H7 (cell line): Measurements from ENCODE around the gene ADK. TPM values are rescaled to one million over a fixed set of nuclear protein-coding genes. Genes with fewer than 3 reads are reported as not detected.
"Not testable (repeated sequence)": the region's sequence is repeated elsewhere in the genome, so short reads cannot be mapped to it uniquely, and the experiment has no call there.

Source experiments
- DNase-seq: peaks from one replicate; pipeline ENCODE4 v3.0.0; 2012
- H3K27me3 ChIP-seq: 2 replicates; pipeline ENCODE4 v1.6.0; 2011; ENCODE audit warnings: mild to moderate bottlenecking, low read length; ENCODE audit not compliant: control insufficient read depth, insufficient read depth
- H3K36me3 ChIP-seq: replicated peaks from 2 replicates; pipeline ENCODE4 v1.5.1; 2011; ENCODE audit warnings: low read length; ENCODE audit not compliant: control insufficient read depth, insufficient read depth
- H3K4me3 ChIP-seq: 2 replicates; pipeline ENCODE4 v1.5.1; 2011; ENCODE audit warnings: low read depth, mild to moderate bottlenecking, control low read depth, low read length, moderate library complexity; ENCODE audit not compliant: insufficient read depth
- total RNA-seq: library from RNA; depleted of rRNA; stranded (reverse); fragments of >200 nt; shearing (Covaris generic); gene quantifications from 2 replicates; pipeline ENCODE4 v1.2.3, GENCODE V29; 2014

ADK gene
- total RNA-seq, 1 experiment from 2014 or later, result 20.1 TPM

DNA sequence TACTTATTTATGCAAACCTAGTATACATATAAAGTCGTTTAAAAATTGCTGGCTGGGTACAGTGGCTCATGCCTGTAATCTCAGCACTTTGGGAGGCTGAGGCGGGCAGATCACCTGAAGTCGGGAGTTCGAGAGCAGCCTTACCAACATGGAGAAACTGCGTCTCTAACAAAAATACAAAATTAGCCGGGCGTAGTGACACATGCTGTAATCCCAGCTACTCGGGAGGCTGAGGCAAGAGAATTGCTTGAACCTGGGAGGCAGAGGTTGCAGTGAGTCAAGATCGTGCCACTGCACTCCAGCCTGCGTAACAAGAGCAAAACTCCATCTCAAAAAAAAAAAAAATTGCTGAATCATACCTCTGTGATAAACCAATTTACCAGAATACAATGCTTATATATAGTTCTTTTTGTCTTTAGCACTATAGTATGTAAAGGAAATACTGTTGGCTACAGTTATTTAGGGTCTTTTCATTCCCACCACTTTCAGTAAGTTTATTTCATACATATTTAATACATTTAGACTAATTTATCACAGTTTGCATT lies 325.2 kb downstream of the ADK start:
- H3K4me3 ChIP-seq, H3K27me3 ChIP-seq, DNase-seq, H3K36me3 ChIP-seq: not testable (repeated sequence)

DNA sequence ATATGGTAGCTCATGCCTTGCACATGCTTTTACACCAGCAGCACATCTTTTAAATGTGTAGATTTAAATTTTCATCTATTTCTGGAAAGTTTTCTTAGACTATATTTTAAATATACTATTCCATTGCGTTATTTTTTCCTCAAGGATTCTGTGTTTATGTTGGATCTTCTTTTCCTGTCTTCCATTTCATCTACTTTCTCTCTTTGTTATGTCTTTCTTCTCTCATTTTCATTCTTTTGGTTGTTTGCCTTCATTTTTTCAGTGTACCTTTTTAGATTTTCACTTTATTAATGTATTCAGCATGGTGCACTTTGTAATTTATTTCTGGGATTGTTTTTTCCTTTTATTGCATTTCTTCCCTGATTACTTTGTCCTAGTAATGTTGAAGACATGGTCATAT lies 329.8 kb downstream of the ADK start:
- no peaks in the 10 kb centered on the region for H3K36me3 ChIP-seq
- H3K27me3 ChIP-seq, result no peaks in the 10 kb centered on the region
- H3K4me3 ChIP-seq, result no peak overlapping the region
- no peak for DNase-seq

DNA sequence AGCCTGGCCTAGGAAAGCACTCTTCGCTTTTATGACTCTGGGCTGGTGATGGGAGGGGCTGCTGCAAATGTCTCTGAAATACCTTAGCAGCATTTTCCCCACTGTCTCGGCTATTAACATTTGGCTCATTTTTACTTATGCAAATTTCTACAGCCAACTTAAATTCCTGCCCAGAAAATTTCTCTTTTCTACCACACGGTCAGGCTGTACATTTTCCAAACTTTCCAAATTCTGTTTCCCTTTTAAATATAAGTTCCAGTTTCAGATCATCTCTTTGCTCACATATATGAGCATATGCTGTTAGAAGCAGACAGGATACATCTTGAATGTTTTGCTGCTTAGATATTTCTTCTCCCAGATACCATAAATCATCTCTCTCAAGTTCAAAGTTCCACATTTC lies 332.3 kb downstream of the ADK start:
- H3K27me3 ChIP-seq, result no peaks in the 10 kb centered on the region
- DNase-seq, result no peak
- no peak overlapping the region for H3K4me3 ChIP-seq
- no peaks in the 10 kb centered on the region for H3K36me3 ChIP-seq

DNA sequence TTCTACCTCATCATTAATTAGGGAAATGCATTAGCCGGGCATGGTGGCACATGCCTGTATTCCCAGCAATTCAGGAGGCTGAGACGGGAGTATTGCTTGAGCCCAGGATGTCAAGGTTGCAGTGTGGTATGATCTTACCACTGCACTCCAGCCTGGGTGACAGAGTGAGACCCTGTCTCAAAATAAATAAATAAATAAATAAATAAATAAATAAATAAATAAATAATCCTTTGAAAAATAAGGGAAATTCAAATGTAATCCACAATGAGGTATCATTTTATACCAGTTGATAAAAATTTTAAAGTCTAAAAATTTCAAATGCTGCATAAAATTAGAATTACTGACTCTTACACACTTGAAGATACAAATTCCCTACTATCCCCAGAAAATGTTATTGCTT lies 334.3 kb downstream of the ADK start:
- H3K4me3 ChIP-seq, result no peak overlapping the region
- H3K36me3 ChIP-seq, result no peaks in the 10 kb centered on the region
- no peak for DNase-seq
- H3K27me3 ChIP-seq, result no peaks in the 10 kb centered on the region

DNA sequence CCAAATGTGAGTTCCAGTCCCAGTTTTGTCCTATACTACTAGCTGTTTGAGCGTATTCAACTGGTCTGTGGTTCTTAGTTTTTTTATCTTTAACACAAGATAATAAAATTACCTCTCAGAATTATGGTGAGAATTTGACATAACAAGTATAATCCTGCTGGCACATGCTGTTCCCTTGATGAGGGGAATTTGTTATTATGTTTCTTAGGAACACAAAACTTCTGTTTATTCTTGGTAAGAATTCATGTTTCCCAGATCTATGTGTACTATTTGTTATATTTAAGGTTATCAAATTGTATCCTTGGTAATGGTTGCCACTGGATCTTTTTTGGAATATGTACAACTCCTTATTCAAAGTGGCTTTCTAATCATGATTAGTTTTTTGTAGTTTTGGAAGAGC lies 335.6 kb downstream of the ADK start:
- no peak for DNase-seq
- no peaks in the 10 kb centered on the region for H3K36me3 ChIP-seq
- no peak overlapping the region for H3K4me3 ChIP-seq
- no peaks in the 10 kb centered on the region for H3K27me3 ChIP-seq

DNA sequence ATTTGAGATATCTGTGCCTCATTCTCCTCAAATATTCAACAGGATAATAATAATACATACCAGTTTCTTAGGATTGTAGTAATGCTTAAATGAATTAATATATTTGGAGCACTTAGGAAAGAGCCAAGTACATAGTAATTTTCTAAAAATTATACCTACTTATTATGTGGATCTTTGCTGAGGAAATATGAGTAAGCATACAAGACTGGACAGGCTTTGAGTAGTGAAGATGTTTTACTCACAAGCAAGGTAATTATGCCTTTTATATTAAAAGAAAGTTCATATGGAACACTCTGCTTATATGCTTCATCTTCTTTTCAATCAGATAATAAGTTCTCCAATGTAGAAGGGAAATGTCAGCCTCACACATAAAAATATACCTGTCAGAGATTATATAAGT lies 337.9 kb downstream of the ADK start:
- DNase-seq, result no peak

DNA sequence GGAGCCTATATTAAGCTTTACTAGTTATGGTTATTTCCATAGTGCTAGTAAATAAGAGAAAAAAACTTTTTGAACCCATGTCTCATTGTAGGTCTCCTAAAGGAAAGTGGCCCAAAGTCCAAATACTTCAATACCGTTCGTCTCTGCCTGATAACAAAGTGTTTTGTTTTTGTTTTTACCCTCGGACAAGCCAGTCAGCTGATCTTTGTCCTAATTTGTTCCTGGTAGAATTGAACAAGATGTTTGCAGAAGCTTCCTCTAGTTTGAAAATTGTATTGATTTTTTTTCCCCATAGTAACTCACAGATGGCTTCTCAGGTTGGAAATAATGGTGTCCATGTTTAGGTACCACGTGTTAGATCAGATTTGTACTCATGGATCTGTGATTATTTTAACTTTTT lies 339.5 kb downstream of the ADK start:
- no peak overlapping the region for H3K4me3 ChIP-seq
- DNase-seq, result no peak
- H3K27me3 ChIP-seq, result no peaks in the 10 kb centered on the region
- H3K36me3 ChIP-seq, result no peaks in the 10 kb centered on the region

More for the DNA sequence above, 337.9 kb downstream of the ADK start:
- no peaks in the 10 kb centered on the region for H3K27me3 ChIP-seq
- H3K36me3 ChIP-seq, result no peaks in the 10 kb centered on the region
- H3K4me3 ChIP-seq, result no peak overlapping the region

DNA sequence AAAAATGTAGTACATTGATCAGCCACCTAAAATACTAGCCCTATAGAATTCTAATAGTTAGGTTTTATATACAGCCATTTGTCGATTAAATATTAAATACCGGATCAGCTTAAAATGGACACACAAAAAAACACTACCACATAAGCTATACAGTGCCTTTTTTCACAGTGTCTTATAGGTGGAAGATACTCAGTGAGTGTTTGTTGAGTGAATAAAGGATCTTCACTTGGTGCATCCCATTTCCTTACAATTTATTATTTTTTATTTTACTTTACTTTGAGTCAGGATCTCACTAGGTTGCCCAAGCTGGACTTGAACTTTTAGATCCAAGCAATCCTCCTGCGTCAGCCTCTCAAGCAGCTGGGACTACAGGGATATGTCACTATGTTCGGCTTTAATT lies 340.0 kb downstream of the ADK start:
- no peak for DNase-seq
- H3K36me3 ChIP-seq, result no peaks in the 10 kb centered on the region
- no peak overlapping the region for H3K4me3 ChIP-seq
- no peaks in the 10 kb centered on the region for H3K27me3 ChIP-seq

DNA sequence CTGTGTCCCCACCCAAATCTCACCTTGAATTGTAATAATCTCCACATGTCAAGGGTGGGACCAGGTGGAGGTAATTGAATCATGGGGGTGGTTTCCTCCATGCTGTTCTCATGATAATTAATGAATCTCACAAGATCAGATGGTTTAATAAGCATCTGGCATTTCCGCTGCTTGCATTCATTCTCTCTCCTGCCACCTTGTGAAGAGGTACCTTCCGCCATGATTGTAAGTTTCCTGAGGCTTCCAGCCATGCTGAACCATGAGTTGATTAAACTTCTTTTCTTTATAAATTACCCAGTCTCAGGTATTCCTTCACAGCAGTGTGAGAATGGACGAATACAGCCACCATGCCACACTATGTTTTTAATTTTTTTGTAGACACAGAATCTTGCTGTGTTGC lies 345.3 kb downstream of the ADK start:
- H3K36me3 ChIP-seq, H3K4me3 ChIP-seq, H3K27me3 ChIP-seq, DNase-seq: not testable (repeated sequence)

DNA sequence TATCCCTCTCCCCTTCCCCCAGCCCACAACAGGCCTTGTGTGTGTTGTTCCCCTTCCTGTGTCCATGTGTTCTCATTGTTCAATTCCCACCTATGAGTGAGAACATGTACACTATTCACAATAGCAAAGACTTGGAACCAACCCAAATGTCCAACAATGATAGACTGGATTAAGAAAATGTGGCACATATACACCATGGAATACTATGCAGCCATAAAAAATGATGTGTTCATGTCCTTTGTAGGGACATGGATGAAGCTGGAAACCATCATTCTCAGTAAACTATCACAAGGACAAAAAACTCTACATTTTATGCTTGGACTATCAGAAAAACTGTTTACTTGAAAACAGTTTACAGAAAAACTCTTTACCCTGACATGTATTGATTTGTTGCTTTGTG lies 347.6 kb downstream of the ADK start:
- not testable (repeated sequence) for H3K36me3 ChIP-seq, H3K4me3 ChIP-seq, H3K27me3 ChIP-seq, DNase-seq

DNA sequence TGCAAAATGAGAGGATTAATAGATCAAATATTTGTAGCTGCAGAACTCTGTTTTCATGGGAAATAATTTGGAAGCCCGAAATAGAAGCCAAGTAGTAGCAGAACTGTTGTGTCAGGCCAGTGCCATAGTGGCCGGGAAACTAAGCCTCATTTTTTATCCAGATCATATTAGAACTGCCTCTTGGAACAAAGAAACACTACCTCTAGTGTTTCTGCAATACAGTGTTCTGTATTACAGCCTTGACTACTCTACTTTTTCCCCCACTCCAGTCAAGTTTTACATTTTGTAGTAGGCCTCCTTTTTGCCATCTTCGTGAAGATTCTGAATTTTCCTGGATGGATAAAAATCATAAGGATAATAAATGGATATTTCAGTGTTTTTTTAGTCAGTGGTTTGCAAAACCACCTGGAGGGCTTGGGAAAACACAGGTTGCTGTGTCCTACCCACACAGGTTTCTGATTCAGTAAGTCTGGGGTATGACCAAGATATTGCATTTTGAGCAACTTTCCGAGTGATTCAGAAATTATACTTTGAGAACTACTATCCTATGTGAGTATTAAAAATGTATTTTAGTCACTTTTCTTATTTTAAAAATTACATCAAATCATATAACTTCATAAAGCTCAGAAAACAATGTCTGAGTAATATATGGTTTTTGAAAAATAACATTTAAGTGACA lies 349.1 kb downstream of the ADK start:
- H3K27me3 ChIP-seq, result no peaks in the 10 kb centered on the region
- H3K4me3 ChIP-seq, result no peak overlapping the region
- H3K36me3 ChIP-seq, result no peaks in the 10 kb centered on the region
- no peak for DNase-seq

DNA sequence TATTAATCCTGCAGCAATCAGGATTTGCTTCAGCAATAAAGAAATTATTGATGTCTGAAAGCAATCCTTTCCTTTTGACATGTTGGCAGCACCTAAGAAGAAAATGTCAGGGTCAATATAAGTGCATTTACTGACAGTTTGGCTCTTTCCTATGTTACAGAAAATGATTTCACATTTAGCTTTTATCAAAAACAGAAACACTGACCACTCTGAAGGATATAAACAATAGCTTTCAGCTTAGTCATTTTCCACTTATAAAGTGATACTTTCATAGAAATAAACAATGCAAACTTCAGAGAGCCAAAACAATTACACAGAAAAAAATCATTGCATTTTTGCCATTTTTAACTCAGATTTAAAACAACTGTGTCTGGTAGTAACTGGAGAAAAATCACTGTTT lies 349.8 kb downstream of the ADK start:
- Histone ChIP-seq H3K4me3 (no peak overlapping the region), H3K27me3 (no peaks in the 10 kb centered on the region), H3K36me3 (no peaks in the 10 kb centered on the region)
- DNase-seq, result no peak

DNA sequence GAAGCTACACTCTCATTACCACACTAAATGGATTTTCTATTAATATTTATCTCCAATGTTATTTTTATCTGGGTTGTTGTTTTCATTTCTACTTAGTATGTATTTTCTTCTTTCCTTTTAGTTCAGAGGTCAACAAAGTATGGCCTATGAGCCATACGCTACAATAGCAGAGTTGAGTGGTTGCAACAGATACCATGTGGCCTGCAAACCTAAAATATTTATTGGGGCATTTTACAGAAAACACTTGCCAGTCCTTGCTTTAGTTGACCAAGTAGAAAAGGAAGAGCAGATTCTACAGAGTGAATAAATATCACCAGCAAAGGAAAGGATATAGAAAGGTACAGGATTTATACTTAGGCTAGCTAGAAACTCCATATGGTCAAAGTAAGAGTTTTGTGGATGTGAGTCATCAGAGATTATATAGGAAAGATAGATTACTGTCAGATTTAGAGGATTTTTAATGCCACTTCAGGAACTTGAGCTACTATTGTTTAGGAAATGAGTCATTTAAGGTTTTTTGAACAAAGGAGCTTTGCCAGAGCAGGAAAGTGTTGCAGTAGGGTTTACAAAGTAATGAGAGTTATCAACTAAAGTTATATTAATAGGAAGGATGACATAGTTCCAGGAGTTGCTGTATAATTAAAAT lies 352.1 kb downstream of the ADK start:
- no peak for DNase-seq
- no peaks in the 10 kb centered on the region for H3K36me3 ChIP-seq
- H3K27me3 ChIP-seq, result no peaks in the 10 kb centered on the region
- no peak overlapping the region for H3K4me3 ChIP-seq

DNA sequence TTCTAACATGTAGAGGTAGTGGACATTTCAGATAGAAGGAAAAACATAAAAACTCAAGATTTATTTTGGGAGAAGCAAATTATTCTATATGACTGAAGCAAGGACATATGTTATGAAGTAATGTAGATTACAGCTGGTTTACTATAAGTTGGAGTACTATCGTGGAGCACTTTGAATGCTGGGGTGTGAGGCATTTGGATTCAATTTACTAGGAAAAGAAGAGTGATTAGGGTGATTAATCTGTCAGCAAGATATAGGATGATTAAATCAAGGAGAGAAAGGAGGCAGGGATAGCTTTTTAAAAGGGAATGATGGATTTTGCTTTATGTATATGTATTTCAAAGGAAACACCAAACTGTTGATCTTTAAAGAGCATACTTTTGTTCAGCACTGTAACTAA lies 356.9 kb downstream of the ADK start:
- no peak for DNase-seq
- H3K4me3 ChIP-seq, result no peak overlapping the region

DNA sequence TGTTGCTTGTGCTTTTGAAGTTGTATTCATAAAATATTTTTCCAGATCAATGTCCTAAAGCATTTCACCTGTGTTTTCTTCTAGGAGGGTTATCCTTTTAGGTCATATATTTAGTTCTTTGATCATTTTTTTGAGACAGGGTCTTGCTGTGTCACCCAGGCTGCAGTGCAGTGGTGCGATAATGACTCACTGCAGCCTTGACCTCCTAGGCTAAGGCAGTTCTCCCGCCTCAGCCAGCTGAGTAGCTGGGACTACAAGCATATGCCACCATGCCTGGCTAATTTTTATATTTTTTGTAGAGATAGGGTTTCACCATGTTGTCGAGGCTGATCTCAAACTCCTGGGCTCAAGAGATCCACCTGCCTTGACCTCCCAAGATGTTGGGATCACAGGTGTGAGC lies 359.6 kb downstream of the ADK start:
- Histone ChIP-seq H3K4me3 (no peak overlapping the region), H3K36me3 (no peaks in the 10 kb centered on the region), H3K27me3 (no peaks in the 10 kb centered on the region)
- DNase-seq, result no peak

More for the DNA sequence above, 356.9 kb downstream of the ADK start:
- H3K27me3 ChIP-seq, result no peaks in the 10 kb centered on the region
- H3K36me3 ChIP-seq, result no peaks in the 10 kb centered on the region
